ENCODE results near the gene ZBTB8OS.
"Not testable (repeated sequence)": the region's sequence is repeated elsewhere in the genome, so short reads cannot be mapped to it uniquely, and the experiment has no call there.

ZBTB8OS gene

DNA sequence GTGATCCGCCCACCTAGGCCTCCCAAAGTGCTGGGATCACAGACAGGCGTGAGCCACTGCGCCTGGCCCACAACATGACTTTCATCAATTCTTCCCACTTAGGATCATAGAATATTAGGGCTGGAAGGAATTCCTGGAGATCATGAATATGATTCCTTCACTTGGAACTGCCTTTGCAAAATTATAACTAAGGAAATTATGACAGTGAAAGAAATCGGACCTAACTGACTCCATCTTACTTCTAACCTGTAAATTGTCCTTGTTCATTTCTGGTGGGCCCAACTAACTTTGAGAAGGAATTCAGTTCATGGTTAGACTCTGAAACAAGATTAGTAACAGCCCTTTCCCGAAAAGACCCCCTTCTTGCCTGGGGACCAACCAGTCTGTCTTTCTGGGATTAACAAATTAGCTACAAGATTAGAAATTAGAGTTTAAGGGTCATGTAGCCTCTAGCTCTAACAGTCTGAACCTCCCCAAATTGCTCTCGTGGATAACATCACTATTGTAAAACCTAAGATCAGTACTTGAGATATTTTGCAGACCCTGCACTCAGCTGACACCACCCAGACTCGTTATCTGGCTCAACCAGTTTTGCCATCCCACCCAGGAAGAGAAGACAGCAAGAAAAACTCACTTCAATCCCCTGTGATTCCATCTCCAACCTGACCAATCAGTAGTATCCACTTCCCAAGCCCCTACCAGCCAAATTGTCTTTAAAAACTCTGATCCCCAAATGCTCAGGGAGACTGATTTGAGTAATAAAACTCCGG is 14.7 kb downstream of the ZBTB8OS start:
- no peak overlapping the region for H3K9ac ChIP-seq
- H4K20me1 ChIP-seq (ENCODE audit: insufficient read depth): no peaks in the 10 kb centered on the region
- H3K4me2 ChIP-seq: no peak overlapping the region
- H3K27ac ChIP-seq: no peak overlapping the region
- H3K4me1 ChIP-seq (ENCODE audit: low read depth, poor library complexity, severe bottlenecking): peaks cover 55% of the 10 kb centered on the region
- no peak overlapping the region for H3K4me3 ChIP-seq (IDR thresholded peaks at IDR 0.05; ENCODE audit: insufficient read depth, low read depth, low read length)
- no peaks in the 10 kb centered on the region for H3K27me3 ChIP-seq (ENCODE audit: insufficient read depth, low read depth)
- H3K36me3 ChIP-seq (ENCODE audit: insufficient read depth): no peaks in the 10 kb centered on the region
- TF ChIP-seq, protein P1, sequence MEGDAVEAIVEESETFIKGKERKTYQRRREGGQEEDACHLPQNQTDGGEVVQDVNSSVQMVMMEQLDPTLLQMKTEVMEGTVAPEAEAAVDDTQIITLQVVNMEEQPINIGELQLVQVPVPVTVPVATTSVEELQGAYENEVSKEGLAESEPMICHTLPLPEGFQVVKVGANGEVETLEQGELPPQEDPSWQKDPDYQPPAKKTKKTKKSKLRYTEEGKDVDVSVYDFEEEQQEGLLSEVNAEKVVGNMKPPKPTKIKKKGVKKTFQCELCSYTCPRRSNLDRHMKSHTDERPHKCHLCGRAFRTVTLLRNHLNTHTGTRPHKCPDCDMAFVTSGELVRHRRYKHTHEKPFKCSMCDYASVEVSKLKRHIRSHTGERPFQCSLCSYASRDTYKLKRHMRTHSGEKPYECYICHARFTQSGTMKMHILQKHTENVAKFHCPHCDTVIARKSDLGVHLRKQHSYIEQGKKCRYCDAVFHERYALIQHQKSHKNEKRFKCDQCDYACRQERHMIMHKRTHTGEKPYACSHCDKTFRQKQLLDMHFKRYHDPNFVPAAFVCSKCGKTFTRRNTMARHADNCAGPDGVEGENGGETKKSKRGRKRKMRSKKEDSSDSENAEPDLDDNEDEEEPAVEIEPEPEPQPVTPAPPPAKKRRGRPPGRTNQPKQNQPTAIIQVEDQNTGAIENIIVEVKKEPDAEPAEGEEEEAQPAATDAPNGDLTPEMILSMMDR (conservative IDR thresholded peaks at IDR 0.05; ENCODE audit: low read depth, low read length): no peak
- H3K79me2 ChIP-seq (ENCODE audit: insufficient read depth, low read depth): peaks cover 72% of the 10 kb centered on the region; the same call in 1 of the 2 replicates
- no peak overlapping the region for H2AFZ ChIP-seq (ENCODE audit: low read depth)

DNA sequence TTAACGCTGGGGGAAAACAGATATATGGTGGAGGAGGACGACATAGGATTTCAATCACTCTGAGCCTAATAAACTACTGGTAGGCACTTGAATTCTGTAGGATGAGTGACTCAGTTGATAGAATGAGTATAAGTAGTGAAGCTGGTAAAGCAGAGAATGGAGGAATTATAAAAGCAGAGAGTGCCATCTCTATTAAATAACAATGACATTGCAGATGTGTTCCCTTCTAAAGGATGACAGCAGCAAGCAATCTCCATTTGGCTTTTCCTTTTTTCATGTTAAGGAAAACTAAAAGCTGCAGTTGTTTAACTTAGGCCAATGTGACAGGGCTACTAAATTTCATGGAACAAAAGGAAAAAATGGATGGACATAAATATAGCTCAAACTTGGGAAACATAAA is 17.5 kb downstream of the ZBTB8OS start:
- H3K4me3 ChIP-seq (IDR thresholded peaks at IDR 0.05; ENCODE audit: insufficient read depth, low read depth, low read length): no peak overlapping the region
- H3K36me3 ChIP-seq (ENCODE audit: insufficient read depth): no peaks in the 10 kb centered on the region
- TF ChIP-seq, protein P1 (conservative IDR thresholded peaks at IDR 0.05; ENCODE audit: low read depth, low read length): no peak
- H3K79me2 ChIP-seq (ENCODE audit: insufficient read depth, low read depth): peaks cover 62% of the 10 kb centered on the region
- no peak overlapping the region for H2AFZ ChIP-seq (ENCODE audit: low read depth)
- no peak overlapping the region for H3K27ac ChIP-seq
- H3K4me2 ChIP-seq: no peak overlapping the region
- no peaks in the 10 kb centered on the region for H3K27me3 ChIP-seq (ENCODE audit: insufficient read depth, low read depth)
- H3K4me1 ChIP-seq (ENCODE audit: low read depth, poor library complexity, severe bottlenecking): peaks cover 82% of the 10 kb centered on the region
- H4K20me1 ChIP-seq (ENCODE audit: insufficient read depth): no peaks in the 10 kb centered on the region
- no peak overlapping the region for H3K9ac ChIP-seq

DNA sequence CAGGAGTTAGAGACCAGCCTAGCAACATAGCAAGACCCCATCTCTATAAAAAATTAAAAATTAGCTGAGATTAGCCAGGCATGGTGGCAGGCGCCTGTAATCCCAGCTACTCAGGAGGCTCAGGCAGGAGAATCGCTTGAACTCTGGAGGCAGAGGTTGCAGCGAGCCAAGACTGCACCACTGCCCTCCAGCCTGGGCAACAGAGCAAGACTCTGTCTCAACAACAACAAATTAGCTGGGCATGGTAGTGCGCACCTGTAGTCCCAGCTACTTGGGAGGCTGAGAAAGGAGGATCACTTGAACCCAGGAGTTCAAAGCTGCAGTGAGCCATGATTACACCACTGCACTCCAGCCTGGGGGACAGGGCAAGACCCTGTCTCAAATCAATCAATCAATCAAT is 20.2 kb downstream of the ZBTB8OS start:
- Histone ChIP-seq H3K4me1 (ENCODE audit: low read depth, poor library complexity, severe bottlenecking) (peaks cover 93% of the 10 kb centered on the region), H3K27ac (peak overlapping the region; percentile 98), H3K79me2 (ENCODE audit: insufficient read depth, low read depth) (peaks cover 47% of the 10 kb centered on the region)
- not testable (repeated sequence) for H3K4me3 ChIP-seq (IDR thresholded peaks at IDR 0.05; ENCODE audit: insufficient read depth, low read depth, low read length); H3K27me3 ChIP-seq (ENCODE audit: insufficient read depth, low read depth); H3K9ac ChIP-seq; H4K20me1 ChIP-seq (ENCODE audit: insufficient read depth); H3K36me3 ChIP-seq (ENCODE audit: insufficient read depth); H2AFZ ChIP-seq (ENCODE audit: low read depth); H3K4me2 ChIP-seq

DNA sequence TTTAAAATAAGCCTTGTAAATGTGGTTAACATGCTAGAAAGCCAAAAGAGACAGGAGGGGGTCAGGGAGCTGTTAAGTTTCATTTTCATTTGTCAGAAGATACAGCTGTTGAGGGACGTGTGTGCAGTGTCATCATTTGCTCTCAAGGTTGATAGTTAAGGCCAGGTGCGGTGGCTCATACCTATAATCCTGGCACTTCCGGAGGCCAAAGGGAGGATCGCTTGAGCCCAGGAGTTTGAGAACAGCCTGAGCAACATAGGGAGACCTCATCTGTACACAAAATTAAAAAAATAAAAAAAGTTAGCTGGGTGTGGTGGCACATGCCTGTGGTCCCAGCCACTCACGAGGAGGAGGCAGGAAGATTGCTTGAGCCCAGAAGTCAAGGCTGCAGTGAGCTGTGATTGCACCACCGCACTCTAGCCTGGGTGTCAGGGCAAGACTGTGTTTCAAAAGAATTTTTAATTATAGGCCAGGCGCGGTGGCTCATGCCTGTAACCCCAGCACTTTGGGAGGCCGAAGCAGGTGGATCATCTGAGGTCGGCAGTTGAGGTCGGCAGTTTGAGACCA is 22.7 kb downstream of the ZBTB8OS start:
- Histone ChIP-seq H4K20me1 (ENCODE audit: insufficient read depth) (no peaks in the 10 kb centered on the region), H3K36me3 (ENCODE audit: insufficient read depth) (no peaks in the 10 kb centered on the region), H2AFZ (ENCODE audit: low read depth) (no peak overlapping the region), H3K4me2 (peak overlapping the region; percentile 76), H3K4me1 (ENCODE audit: low read depth, poor library complexity, severe bottlenecking) (peaks cover 95% of the 10 kb centered on the region), H3K4me3 (IDR thresholded peaks at IDR 0.05; ENCODE audit: insufficient read depth, low read depth, low read length) (no peak overlapping the region), H3K79me2 (ENCODE audit: insufficient read depth, low read depth) (peaks cover 28% of the 10 kb centered on the region), H3K27me3 (ENCODE audit: insufficient read depth, low read depth) (no peaks in the 10 kb centered on the region), H3K9ac (peak overlapping the region; percentile 66; the same call in 1 of the 2 replicates), H3K27ac (peak overlapping the region; percentile 98)
- TF ChIP-seq, protein P1 (conservative IDR thresholded peaks at IDR 0.05; ENCODE audit: low read depth, low read length): no peak

DNA sequence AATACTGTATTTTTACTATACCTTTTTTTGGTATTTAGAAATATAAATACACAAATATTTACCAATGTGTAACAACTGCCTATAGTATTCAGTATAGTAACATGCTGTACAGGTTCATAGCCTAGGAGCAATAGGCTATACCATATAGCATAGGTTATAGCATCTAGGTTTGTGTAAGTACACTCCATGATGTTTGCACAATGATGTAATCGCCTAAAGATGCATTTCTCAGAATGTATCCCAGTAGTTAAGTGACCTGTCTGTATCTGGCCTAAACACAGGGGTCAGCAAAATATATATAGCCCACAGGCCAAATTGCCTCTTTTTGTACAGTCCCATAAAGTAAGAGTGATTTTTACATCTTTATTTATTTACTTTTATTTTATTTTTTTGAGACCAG is 24.2 kb downstream of the ZBTB8OS start:
- Histone ChIP-seq H3K79me2 (ENCODE audit: insufficient read depth, low read depth) (peaks cover 41% of the 10 kb centered on the region), H2AFZ (ENCODE audit: low read depth) (no peak overlapping the region), H3K4me2 (peak overlapping the region; percentile 76; the same call in 1 of the 2 replicates), H4K20me1 (ENCODE audit: insufficient read depth) (no peaks in the 10 kb centered on the region), H3K4me1 (ENCODE audit: low read depth, poor library complexity, severe bottlenecking) (peaks cover 95% of the 10 kb centered on the region), H3K27me3 (ENCODE audit: insufficient read depth, low read depth) (no peaks in the 10 kb centered on the region), H3K36me3 (ENCODE audit: insufficient read depth) (no peaks in the 10 kb centered on the region), H3K9ac (no peak overlapping the region), H3K4me3 (IDR thresholded peaks at IDR 0.05; ENCODE audit: insufficient read depth, low read depth, low read length) (no peak overlapping the region), H3K27ac (peak overlapping the region; percentile 98)
- TF ChIP-seq, protein P1 (conservative IDR thresholded peaks at IDR 0.05; ENCODE audit: low read depth, low read length): no peak
